NT2/D1 (cell line): Measurements from ENCODE around the gene LRCOL1.

Experiments used
- SUZ12 ChIP-seq: IDR thresholded peaks from 2 replicates; pipeline ENCODE4 v1.6.1; 2011; ENCODE audit not compliant: insufficient read length, insufficient read depth; ENCODE audit errors: extremely low read depth
- YY1 ChIP-seq: IDR thresholded peaks from 2 replicates; pipeline ENCODE4 v1.6.1; 2011; ENCODE audit not compliant: insufficient read length, insufficient read depth
- ZNF274 ChIP-seq: IDR thresholded peaks from 2 replicates; pipeline ENCODE4 v1.6.1; 2011; ENCODE audit warnings: mild to moderate bottlenecking, low read depth, low read length

DNA sequence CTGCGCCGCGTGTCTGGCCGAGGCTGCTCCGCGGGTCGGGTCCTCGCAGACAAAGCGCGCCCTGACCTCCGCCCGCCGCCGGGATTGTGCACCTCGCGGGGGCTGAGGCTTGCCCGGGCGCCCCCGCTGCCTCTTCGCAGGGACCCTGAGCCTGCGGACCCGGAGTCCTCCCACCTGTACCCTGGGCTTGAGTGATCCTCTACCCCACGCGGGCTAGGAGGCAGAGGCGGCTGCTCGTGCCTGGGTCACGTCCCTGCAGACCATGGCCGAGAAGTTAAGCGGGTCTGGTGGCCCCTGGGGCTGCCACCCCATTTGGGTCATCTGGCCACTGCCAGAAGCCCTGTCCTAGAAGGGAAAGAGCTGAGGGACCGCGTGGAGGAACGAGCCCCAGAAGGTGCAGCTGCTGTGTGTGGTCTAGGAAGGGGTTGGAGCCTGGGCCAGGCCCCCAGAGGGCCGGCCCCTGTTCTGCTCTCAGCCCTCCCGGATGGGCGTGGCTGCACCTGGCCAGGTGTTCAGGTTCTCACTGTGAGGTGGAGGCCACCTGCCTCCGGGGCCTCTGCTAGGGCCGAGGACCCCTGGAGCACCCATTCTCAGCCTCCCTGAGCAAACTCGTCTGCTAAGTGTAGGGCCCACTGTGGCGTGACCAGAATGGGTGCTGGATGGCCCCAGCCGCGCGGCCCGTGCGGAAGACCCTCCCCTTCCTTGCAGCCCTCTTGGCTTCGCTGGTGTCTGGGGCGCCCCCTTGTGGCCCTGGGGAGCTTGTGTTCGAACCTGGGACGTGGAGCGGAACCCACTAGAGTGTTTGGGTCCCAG lies 49.6 kb downstream of the LRCOL1 start:
- TF ChIP-seq ZNF274 (no peak), YY1 (no peak), SUZ12 (no peak)
